H1 (cell line): ENCODE measurements around the gene SFMBT2. TPM values are rescaled to one million over a fixed set of nuclear protein-coding genes. Genes with fewer than 3 reads are reported as not detected.

Source experiments
- CHD7 ChIP-seq: fragments of 300-600 bp; sonication (generic); IDR thresholded peaks from 2 replicates; pipeline ENCODE4 v1.7.1; 2012; ENCODE audit warnings: low read length, moderate library complexity, mild to moderate bottlenecking, inconsistent platforms; ENCODE audit not compliant: insufficient replicate concordance
- CTCF ChIP-seq, 3 experiments: IDR thresholded peaks; 1 replicate in 2 of 3; 2 replicates in 1 of 3; pipeline versions ENCODE4 v1.5.1 to v1.6.1; 2011; ENCODE audit warnings: low read length in 3 of 3, mild to moderate bottlenecking in 3 of 3, inconsistent platforms in 2 of 3, low read depth in 1 of 3, moderate library complexity in 1 of 3; ENCODE audit not compliant: insufficient read depth in 1 of 3; ENCODE audit errors: control extremely low read depth in 1 of 3
- polyA plus RNA-seq, 7 experiments: library from polyadenylated mRNA; depleted of rRNA in 3 of 7; stranded (reverse) in 5 of 7; unstranded in 2 of 7; fragments of >200 nt in 5 of 7; fragments of 200-250 nt in 2 of 7; gene quantifications; 1 replicate in 5 of 7; 2 replicates in 1 of 7; 4 replicates in 1 of 7; pipeline versions ENCODE4 v1.2.1 to v1.2.3, GENCODE V29; 2011 to 2013; ENCODE audit warnings: missing spikeins in 2 of 7, mixed read lengths in 2 of 7
- total RNA-seq: library from RNA; stranded (reverse); fragmentation: NEBNext Ultra II Directional; extraction: Animal tissue kit (Norgen Biotek cat#: 25700); gene quantifications from 2 replicates; pipeline ENCODE4 v1.2.1, GENCODE V29; 2021

SFMBT2 gene
- total and polyA plus RNA-seq, 2 of the 8 experiments (the other 6 are each of a cell fraction or from before 2014, with no cell fraction given), result 2.9 to 11.0 TPM

DNA sequence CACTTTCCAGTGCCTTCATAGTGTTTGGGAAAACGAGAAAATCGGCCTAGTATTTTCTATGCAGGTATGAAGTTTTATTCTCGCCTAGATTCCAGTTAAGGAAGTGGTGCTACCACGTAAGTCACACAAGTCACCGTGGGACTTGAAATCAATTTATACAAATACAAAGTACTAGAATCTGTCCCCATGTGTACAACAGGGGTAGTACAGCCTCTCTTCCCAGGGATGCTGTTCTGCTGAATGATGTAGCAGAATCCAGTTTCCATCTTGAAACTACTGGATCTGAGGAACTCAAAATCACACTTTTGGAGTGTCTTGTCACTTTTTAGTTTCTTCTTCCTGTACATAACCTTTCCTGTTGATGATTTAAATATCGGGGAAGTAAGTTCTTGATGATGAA is 129.4 kb downstream of the SFMBT2 start (continued):
- TF ChIP-seq CHD7 (no peak), CTCF (IDR thresholded peaks at IDR 0.05; ENCODE audit: control extremely low read depth in 1 of 3, insufficient read depth in 1 of 3, low read depth in 1 of 3, low read length in 3 of 3) (no peak)
